ENCODE results near the gene F11.
"Not testable (repeated sequence)": the region's sequence is repeated elsewhere in the genome, so short reads cannot be mapped to it uniquely, and the experiment has no call there.

Gene F11

GRCh38 chr4:186265683-186266652, at the start of gene F11:
F11 (plus strand) TSS chr4:186266189; CDS start chr4:186267137, 948 bp downstream.
- DNase-seq = no peak

- peak in 1 of 56 donors; percentile 10 for DNase-seq
Measured at GRCh38 chr4:186216465-186217024, 49.4 kb upstream of the F11 start.

- DNase-seq = no peak
Measured at GRCh38 chr4:186217733-186218293, 48.2 kb upstream of the F11 start.

GRCh38 chr4:186221624-186222023, 44.4 kb upstream of the F11 start:
- no peak for DNase-seq

- no peak for DNase-seq
Measured at GRCh38 chr4:186225848-186226247, 40.1 kb upstream of the F11 start.

- DNase-seq = no peak
Measured at GRCh38 chr4:186226521-186227189, 39.3 kb upstream of the F11 start.

GRCh38 chr4:186227221-186227620, 38.8 kb upstream of the F11 start, which contains the start of gene KLKB1:
KLKB1 (plus strand) TSS chr4:186227507; CDS start chr4:186228196, 689 bp downstream.
- no peak for DNase-seq

GRCh38 chr4:186227744-186228513, 38.1 kb upstream of the F11 start:
- DNase-seq = no peak

GRCh38 chr4:186228514-186228894, 37.5 kb upstream of the F11 start:
- DNase-seq = no peak

GRCh38 chr4:186234367-186234766, 31.6 kb upstream of the F11 start:
- DNase-seq = no peak

- no peak for DNase-seq
Measured at GRCh38 chr4:186236126-186236525, 29.9 kb upstream of the F11 start.

GRCh38 chr4:186240452-186240847, 25.5 kb upstream of the F11 start:
- no peak for DNase-seq

- DNase-seq = no peak
Measured at GRCh38 chr4:186240848-186241491, 25.0 kb upstream of the F11 start.

GRCh38 chr4:186241616-186242015, 24.4 kb upstream of the F11 start:
- no peak for DNase-seq

GRCh38 chr4:186242031-186242430, 24.0 kb upstream of the F11 start:
- DNase-seq = not testable (repeated sequence)

GRCh38 chr4:186243331-186243730, 22.7 kb upstream of the F11 start:
- no peak for DNase-seq

GRCh38 chr4:186244835-186245234, 21.2 kb upstream of the F11 start:
- no peak for DNase-seq

- not testable (repeated sequence) for DNase-seq
Measured at GRCh38 chr4:186247062-186247752, 18.8 kb upstream of the F11 start.

- DNase-seq = no peak
Measured at GRCh38 chr4:186248643-186249042, 17.3 kb upstream of the F11 start.
